K562 (cell line): ENCODE data around the gene SCAP. TPM values are rescaled to one million over a fixed set of nuclear protein-coding genes. Genes with fewer than 3 reads are reported as not detected.

Experiments
- DDX20 ChIP-seq: fragments of 450-650 bp; IDR thresholded peaks from 2 replicates; pipeline ENCODE4 v1.6.1; 2016; ENCODE audit warnings: missing genetic modification characterization, low read depth, mild to moderate bottlenecking, missing compliant biosample characterization, moderate library complexity
- DLX4 ChIP-seq: fragments of 250-450 bp; sonication (Bioruptor Pico); IDR thresholded peaks from 2 replicates; pipeline ENCODE4 v1.6.1; 2021; ENCODE audit warnings: mild to moderate bottlenecking
- EP400 ChIP-seq: fragments of 450-650 bp; IDR thresholded peaks from 2 replicates; pipeline ENCODE4 v1.6.1; 2017; ENCODE audit warnings: antibody characterized with exemption, mild to moderate bottlenecking, moderate library complexity
- FIP1L1 ChIP-seq: fragments of 200-400 bp; formaldehyde crosslinking; IDR thresholded peaks from 2 replicates; pipeline ENCODE4 v1.6.1; 2018; ENCODE audit warnings: mild to moderate bottlenecking, low read depth, low read length; ENCODE audit not compliant: poor library complexity, severe bottlenecking
- FOXJ2 ChIP-seq: fragments of 200-800 bp; sonication (Bioruptor generic); IDR thresholded peaks from 2 replicates; pipeline ENCODE4 v1.6.1; 2016; ENCODE audit warnings: missing genetic modification characterization, missing compliant biosample characterization
- GTF2A2 ChIP-seq: IDR thresholded peaks from 2 replicates; pipeline ENCODE4 v1.6.1; 2016; ENCODE audit warnings: mild to moderate bottlenecking, missing genetic modification characterization, missing compliant biosample characterization
- HLTF ChIP-seq: fragments of 450-650 bp; IDR thresholded peaks from 2 replicates; pipeline ENCODE4 v1.6.1; 2016
- NCOR1 ChIP-seq: fragments of 450-650 bp; IDR thresholded peaks from 2 replicates; pipeline ENCODE4 v1.6.1; 2016; ENCODE audit warnings: mild to moderate bottlenecking, moderate library complexity
- NFE2 ChIP-seq: IDR thresholded peaks from 2 replicates; pipeline ENCODE4 v1.6.1; 2014; ENCODE audit warnings: antibody characterized with exemption, low read depth
- NR2C1 ChIP-seq, 2 experiments: fragments of 450-650 bp; IDR thresholded peaks; 2 replicates each; pipeline ENCODE4 v1.6.1; 2017; ENCODE audit warnings: mild to moderate bottlenecking in 2 of 2, antibody characterized with exemption in 1 of 2, inconsistent platforms in 1 of 2, missing compliant biosample characterization in 1 of 2, missing genetic modification characterization in 1 of 2
- RAD21 ChIP-seq, 2 experiments: fragments of 250-450 bp in 1 of 2; fragments of 450-650 bp in 1 of 2; sonication (Bioruptor Pico) in 1 of 2; formaldehyde crosslinking in 1 of 2; IDR thresholded peaks in 1 of 2; conservative IDR thresholded peaks in 1 of 2; 2 replicates each; pipeline versions ENCODE4 v1.4.0 to v1.8.0; 2020 to 2022; ENCODE audit warnings: mild to moderate bottlenecking in 2 of 2, moderate library complexity in 1 of 2
- SIN3A ChIP-seq, 2 experiments: fragments of 150-350 bp in 1 of 2; IDR thresholded peaks; 2 replicates each; pipeline ENCODE4 v1.6.1; 2011 to 2016; ENCODE audit warnings: borderline replicate concordance in 2 of 2, low read depth in 2 of 2, low read length in 2 of 2, mild to moderate bottlenecking in 2 of 2, moderate library complexity in 2 of 2; ENCODE audit not compliant: control insufficient read depth in 1 of 2
- ZNF217 ChIP-seq: sonication (generic); formaldehyde crosslinking; IDR thresholded peaks from 2 replicates; pipeline ENCODE4 v1.8.0; 2022; ENCODE audit warnings: mild to moderate bottlenecking, missing genetic modification reagents
- ZNF398 ChIP-seq: fragments of 250-450 bp; sonication (Bioruptor Pico); IDR thresholded peaks from 2 replicates; pipeline ENCODE4 v1.8.0; 2021; ENCODE audit warnings: moderate library complexity, mild to moderate bottlenecking, inconsistent platforms
- ZZZ3 ChIP-seq: fragments of 450-650 bp; IDR thresholded peaks from 2 replicates; pipeline ENCODE4 v1.6.1; 2016; ENCODE audit warnings: antibody characterized with exemption, mild to moderate bottlenecking, moderate library complexity
- polyA plus RNA-seq, 8 experiments: library from polyadenylated mRNA; depleted of rRNA in 4 of 8; stranded (reverse) in 5 of 8; unstranded in 3 of 8; fragments of >200 nt; fragmentation: Nextera tagmentation in 2 of 8; fragmentation: Illumina TruSeq in 1 of 8; extraction: Ambion mirVana in 2 of 8; extraction: Trizol in 1 of 8; gene quantifications; 2 replicates each; pipeline versions ENCODE4 v1.2.1 to v1.2.3, GENCODE V29; 2011 to 2014; ENCODE audit warnings: inconsistent platforms in 1 of 8, missing spikeins in 1 of 8
- total RNA-seq, 7 experiments: library from RNA; depleted of rRNA in 6 of 7; stranded (reverse); fragments of >200 nt in 6 of 7; fragmentation: Illumina TruSeq in 2 of 7; extraction: Trizol in 2 of 7; gene quantifications; 2 replicates each; pipeline versions ENCODE4 v1.2.1 to v1.2.3, GENCODE V29; 2011 to 2021; ENCODE audit warnings: low replicate concordance in 1 of 7
- TF ChIP-seq, protein P1 (sequence below): IDR thresholded peaks from 2 replicates; pipeline ENCODE4 v1.6.1; 2011; ENCODE audit warnings: borderline replicate concordance, low read depth, mild to moderate bottlenecking, moderate library complexity, low read length; ENCODE audit not compliant: insufficient read depth, poor library complexity, severe bottlenecking
- TF ChIP-seq, protein P2 (sequence below): fragments of 250-450 bp; sonication (Bioruptor Pico); IDR thresholded peaks from 2 replicates; pipeline ENCODE4 v1.5.0; 2021
- TF ChIP-seq, protein P3 (sequence below): fragments of 250-450 bp; sonication (Bioruptor Pico); IDR thresholded peaks from 2 replicates; pipeline ENCODE4 v1.8.0; 2022; ENCODE audit warnings: moderate library complexity, mild to moderate bottlenecking, inconsistent platforms
- TF ChIP-seq, protein P4 (sequence below): sonication (generic); formaldehyde crosslinking; IDR thresholded peaks from 2 replicates; pipeline ENCODE4 v1.8.0; 2022; ENCODE audit warnings: missing genetic modification reagents, mild to moderate bottlenecking, borderline replicate concordance

Gene SCAP
- total and polyA plus RNA-seq, 9 of the 15 experiments (the other 6 are each of a cell fraction or from before 2014, with no cell fraction given): 2.6 to 104 (median 37.8) TPM

DNA sequence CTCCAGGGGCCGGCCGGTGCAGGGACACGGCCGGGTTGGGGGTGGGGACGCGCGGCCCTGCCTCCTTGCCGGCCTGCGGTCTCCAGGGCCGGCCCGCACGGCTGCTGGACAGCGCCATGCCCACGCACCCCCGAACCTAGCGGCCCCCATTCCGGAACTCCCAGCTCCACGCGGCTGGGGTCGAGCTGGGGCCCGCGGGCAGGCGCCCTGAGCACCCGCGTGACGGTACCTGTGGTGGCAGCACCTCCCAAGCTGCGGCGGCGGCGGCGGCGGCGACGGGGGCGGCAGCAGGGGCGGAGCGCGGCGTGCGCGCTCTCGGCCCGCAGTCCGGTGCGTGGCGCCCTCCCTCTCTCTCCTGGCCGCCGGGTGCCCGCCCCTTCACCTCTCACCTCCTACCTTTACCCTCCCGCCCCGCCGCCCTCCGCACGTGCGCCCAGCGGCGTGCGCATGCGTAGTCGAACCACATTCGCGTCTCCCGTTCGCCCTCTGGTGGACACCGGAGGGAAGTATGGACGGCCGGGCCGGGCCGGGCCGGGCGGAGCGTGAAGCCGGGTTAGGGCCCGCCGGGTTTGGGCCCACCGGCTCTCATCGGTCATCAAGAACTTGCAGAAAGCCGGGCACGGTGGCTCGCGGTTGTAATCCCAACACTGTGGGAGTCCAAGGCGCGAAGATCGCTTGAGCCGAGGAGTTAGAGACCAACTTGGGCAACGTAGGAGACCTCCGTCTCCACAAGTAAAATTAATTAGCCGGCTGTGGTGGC lies at the start of gene SCAP (continued):
- TF ChIP-seq EP400 (no peak), FIP1L1 (peak; percentile 65), NFE2 (no peak), HLTF (peak; percentile 89), ZNF398 (CRISPR knock-in tag) (no peak), ZZZ3 (no peak), NR2C1 (IDR thresholded peaks at IDR 0.05) (no peak), NR2C1 (tag; IDR thresholded peaks at IDR 0.05) (peak; percentile 100), DDX20 (tag) (no peak), DLX4 (CRISPR knock-in tag) (no peak), FOXJ2 (peak; percentile 85), GTF2A2 (tag) (0 out of 2 replicates have a peak, but pooled peaks have one; percentile 23), RAD21 (CRISPR knock-in tag; conservative IDR thresholded peaks at IDR 0.05 in 1 of 2, IDR thresholded peaks at IDR 0.05 in 1 of 2) (peak; percentile 70 to 71), ZNF217 (CRISPR knock-in tag) (no peak), SIN3A (IDR thresholded peaks at IDR 0.05; ENCODE audit: borderline replicate concordance in 2 of 2, control insufficient read depth in 1 of 2, low read depth in 2 of 2, low read length in 2 of 2) (peak; percentile 90 to 97), NCOR1 (no peak)
- TF ChIP-seq, protein P1, sequence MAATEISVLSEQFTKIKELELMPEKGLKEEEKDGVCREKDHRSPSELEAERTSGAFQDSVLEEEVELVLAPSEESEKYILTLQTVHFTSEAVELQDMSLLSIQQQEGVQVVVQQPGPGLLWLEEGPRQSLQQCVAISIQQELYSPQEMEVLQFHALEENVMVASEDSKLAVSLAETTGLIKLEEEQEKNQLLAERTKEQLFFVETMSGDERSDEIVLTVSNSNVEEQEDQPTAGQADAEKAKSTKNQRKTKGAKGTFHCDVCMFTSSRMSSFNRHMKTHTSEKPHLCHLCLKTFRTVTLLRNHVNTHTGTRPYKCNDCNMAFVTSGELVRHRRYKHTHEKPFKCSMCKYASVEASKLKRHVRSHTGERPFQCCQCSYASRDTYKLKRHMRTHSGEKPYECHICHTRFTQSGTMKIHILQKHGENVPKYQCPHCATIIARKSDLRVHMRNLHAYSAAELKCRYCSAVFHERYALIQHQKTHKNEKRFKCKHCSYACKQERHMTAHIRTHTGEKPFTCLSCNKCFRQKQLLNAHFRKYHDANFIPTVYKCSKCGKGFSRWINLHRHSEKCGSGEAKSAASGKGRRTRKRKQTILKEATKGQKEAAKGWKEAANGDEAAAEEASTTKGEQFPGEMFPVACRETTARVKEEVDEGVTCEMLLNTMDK: no peak
- TF ChIP-seq, protein P2, sequence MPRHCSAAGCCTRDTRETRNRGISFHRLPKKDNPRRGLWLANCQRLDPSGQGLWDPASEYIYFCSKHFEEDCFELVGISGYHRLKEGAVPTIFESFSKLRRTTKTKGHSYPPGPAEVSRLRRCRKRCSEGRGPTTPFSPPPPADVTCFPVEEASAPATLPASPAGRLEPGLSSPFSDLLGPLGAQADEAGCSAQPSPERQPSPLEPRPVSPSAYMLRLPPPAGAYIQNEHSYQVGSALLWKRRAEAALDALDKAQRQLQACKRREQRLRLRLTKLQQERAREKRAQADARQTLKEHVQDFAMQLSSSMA (CRISPR knock-in tag): no peak
- TF ChIP-seq, protein P3, sequence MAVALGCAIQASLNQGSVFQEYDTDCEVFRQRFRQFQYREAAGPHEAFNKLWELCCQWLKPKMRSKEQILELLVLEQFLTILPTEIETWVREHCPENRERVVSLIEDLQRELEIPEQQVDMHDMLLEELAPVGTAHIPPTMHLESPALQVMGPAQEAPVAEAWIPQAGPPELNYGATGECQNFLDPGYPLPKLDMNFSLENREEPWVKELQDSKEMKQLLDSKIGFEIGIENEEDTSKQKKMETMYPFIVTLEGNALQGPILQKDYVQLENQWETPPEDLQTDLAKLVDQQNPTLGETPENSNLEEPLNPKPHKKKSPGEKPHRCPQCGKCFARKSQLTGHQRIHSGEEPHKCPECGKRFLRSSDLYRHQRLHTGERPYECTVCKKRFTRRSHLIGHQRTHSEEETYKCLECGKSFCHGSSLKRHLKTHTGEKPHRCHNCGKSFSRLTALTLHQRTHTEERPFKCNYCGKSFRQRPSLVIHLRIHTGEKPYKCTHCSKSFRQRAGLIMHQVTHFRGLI (CRISPR knock-in tag): no peak
- TF ChIP-seq, protein P4, sequence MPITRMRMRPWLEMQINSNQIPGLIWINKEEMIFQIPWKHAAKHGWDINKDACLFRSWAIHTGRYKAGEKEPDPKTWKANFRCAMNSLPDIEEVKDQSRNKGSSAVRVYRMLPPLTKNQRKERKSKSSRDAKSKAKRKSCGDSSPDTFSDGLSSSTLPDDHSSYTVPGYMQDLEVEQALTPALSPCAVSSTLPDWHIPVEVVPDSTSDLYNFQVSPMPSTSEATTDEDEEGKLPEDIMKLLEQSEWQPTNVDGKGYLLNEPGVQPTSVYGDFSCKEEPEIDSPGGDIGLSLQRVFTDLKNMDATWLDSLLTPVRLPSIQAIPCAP (CRISPR knock-in tag): no peak
